Measurements from ENCODE around the gene EIPR1.

DNA sequence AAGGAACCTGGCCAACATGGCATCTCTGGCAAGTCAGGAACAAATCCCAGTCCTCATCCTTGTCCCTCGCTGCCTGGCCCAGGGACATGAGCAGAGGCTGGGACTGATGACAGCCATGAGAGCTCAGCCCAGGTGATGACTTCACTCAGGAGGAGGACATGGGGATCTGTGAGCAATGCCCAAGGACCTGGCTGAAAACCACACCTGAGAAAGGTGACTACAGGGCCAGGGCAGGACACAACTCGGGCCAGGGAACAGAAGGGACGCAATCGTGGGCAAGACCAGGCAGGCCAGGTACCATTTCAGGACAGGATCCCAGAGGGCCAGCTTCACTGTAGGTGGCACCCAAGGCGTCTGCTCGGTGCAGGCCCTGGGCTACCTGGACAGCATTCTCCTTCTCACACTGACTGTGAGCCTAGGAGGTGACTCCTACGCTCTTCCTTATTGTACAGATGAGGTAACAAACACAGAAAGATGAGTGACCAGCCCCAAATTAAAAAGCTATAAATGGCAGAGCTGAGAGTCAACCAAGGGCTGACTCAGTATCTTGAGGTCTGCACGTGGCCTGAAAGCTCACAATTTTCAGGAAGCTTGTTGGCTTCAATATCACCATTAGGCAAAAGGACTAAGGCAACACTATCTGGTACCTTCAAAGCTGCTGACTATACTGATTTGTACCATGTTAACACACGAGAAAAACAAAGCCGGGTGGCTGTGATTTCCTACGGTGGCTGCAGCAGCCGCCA is 141.1 kb downstream of the EIPR1 start:
- TF ChIP-seq, protein P1, sequence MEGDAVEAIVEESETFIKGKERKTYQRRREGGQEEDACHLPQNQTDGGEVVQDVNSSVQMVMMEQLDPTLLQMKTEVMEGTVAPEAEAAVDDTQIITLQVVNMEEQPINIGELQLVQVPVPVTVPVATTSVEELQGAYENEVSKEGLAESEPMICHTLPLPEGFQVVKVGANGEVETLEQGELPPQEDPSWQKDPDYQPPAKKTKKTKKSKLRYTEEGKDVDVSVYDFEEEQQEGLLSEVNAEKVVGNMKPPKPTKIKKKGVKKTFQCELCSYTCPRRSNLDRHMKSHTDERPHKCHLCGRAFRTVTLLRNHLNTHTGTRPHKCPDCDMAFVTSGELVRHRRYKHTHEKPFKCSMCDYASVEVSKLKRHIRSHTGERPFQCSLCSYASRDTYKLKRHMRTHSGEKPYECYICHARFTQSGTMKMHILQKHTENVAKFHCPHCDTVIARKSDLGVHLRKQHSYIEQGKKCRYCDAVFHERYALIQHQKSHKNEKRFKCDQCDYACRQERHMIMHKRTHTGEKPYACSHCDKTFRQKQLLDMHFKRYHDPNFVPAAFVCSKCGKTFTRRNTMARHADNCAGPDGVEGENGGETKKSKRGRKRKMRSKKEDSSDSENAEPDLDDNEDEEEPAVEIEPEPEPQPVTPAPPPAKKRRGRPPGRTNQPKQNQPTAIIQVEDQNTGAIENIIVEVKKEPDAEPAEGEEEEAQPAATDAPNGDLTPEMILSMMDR (IDR thresholded peaks at IDR 0.05) = no peak
- no peak for TF ChIP-seq EP300 (IDR thresholded peaks at IDR 0.05)

Measured in esophagus muscularis mucosa (tissue), 3 donors.